Caco-2 (cell line): ENCODE data around the gene RIN3. TPM values are rescaled to one million over a fixed set of nuclear protein-coding genes. Genes with fewer than 3 reads are reported as not detected.

Experiments
- BruUV-seq: library from RNA; stranded (reverse); fragments of 400-500 nt; replicated peaks from 2 replicates; lab custom pipeline; 2021; lab: Mats Ljungman, UMichigan
- CTCF ChIA-PET: fragments of 300-600 bp; sonication (Branson Sonifier 250); formaldehyde crosslinking; loops from one replicate; lab custom pipeline; 2022; ENCODE audit warnings: antibody characterized with exemption; lab: Charles Lee
- POLR2A ChIA-PET: fragments of 300-600 bp; sonication (Branson Sonifier 250); formaldehyde crosslinking; loops from one replicate; lab custom pipeline; 2022; ENCODE audit warnings: antibody characterized with exemption; lab: Charles Lee
- DNase-seq, 2 experiments: peaks; one replicate each; pipeline versions ENCODE4 v3.0.0 to v3.0.0-alpha.2; 2020 to 2022
- H3K27me3 ChIP-seq: replicated peaks from 2 replicates; pipeline ENCODE4 v1.6.0; 2011; ENCODE audit warnings: low read length; ENCODE audit not compliant: control insufficient read depth, insufficient read depth
- H3K36me3 ChIP-seq: 2 replicates; pipeline ENCODE4 v1.5.1; 2011; ENCODE audit warnings: low read length; ENCODE audit not compliant: control insufficient read depth, insufficient read depth
- H3K4me1 ChIP-seq: fragments of 250-450 bp; sonication (Bioruptor Pico); 2 replicates; pipeline ENCODE4 v1.5.1; 2020; ENCODE audit warnings: mild to moderate bottlenecking
- H3K4me3 ChIP-seq: 2 replicates; pipeline ENCODE4 v1.5.1; 2011; ENCODE audit warnings: low read depth, mild to moderate bottlenecking, control low read depth, low read length
- H3K9me3 ChIP-seq: fragments of 250-450 bp; sonication (Bioruptor Pico); 2 replicates; pipeline ENCODE4 v1.5.1; 2020; ENCODE audit warnings: mild to moderate bottlenecking, moderate library complexity
- H3K27ac Mint-ChIP-seq: one replicate; pipeline ENCODE4 v1.8.0; 2022; ENCODE audit warnings: mixed read lengths; ENCODE audit not compliant: unreplicated experiment
- H3K27me3 Mint-ChIP-seq: one replicate; pipeline ENCODE4 v1.8.0; 2022; ENCODE audit warnings: mixed read lengths; ENCODE audit not compliant: insufficient read depth, unreplicated experiment
- H3K36me3 Mint-ChIP-seq: one replicate; pipeline ENCODE4 v1.8.0; 2022; ENCODE audit warnings: mild to moderate bottlenecking, mixed read lengths; ENCODE audit not compliant: insufficient read depth, unreplicated experiment
- H3K4me1 Mint-ChIP-seq: one replicate; pipeline ENCODE4 v1.8.0; 2022; ENCODE audit warnings: low read depth, mixed read lengths; ENCODE audit not compliant: unreplicated experiment
- H3K4me3 Mint-ChIP-seq: one replicate; pipeline ENCODE4 v1.8.0; 2022; ENCODE audit warnings: mild to moderate bottlenecking, moderate library complexity, mixed read lengths; ENCODE audit not compliant: unreplicated experiment
- H3K9me3 Mint-ChIP-seq: one replicate; pipeline ENCODE4 v1.8.0; 2022; ENCODE audit warnings: mixed read lengths; ENCODE audit not compliant: unreplicated experiment
- CTCF ChIP-seq, 2 experiments: fragments of 200-600 bp in 1 of 2; IDR thresholded peaks; 1 replicate in 1 of 2; 2 replicates in 1 of 2; pipeline versions ENCODE4 v1.5.1 to v1.8.0; 2011 to 2022; ENCODE audit warnings: antibody characterized with exemption in 1 of 2, control low read depth in 1 of 2, inconsistent platforms in 1 of 2, low read depth in 1 of 2, low read length in 1 of 2, mild to moderate bottlenecking in 1 of 2, moderate library complexity in 1 of 2; ENCODE audit not compliant: insufficient read depth in 1 of 2, severe bottlenecking in 1 of 2, unreplicated experiment in 1 of 2
- intact Hi-C: fragments of 100-400 bp; cut with micrococcal nuclease; formaldehyde crosslinking; loops from one replicate; pipeline ENCODE4 v1.10.0; 2022; ENCODE audit not compliant: unreplicated experiment
- total RNA-seq: library from RNA; stranded (reverse); gene quantifications from 2 replicates; pipeline ENCODE4 v1.2.3, GENCODE V29; 2022

Gene RIN3
- total RNA-seq, 1 experiment from 2014 or later = 20.7 TPM

- POLR2A ChIA-PET = no interaction called here
- TF ChIP-seq CTCF (IDR thresholded peaks at IDR 0.05; ENCODE audit: insufficient read depth in 1 of 2, low read depth in 1 of 2, low read length in 1 of 2, severe bottlenecking in 1 of 2, unreplicated experiment in 1 of 2) = no peak
- H3K4me1 Mint-ChIP-seq = no peaks in the 10 kb centered on the region
- BruUV-seq = no TSS peak
- H3K9me3 Mint-ChIP-seq = peaks cover 8% of the 10 kb centered on the region
- no peaks in the 10 kb centered on the region for H3K27me3 Mint-ChIP-seq
- intact Hi-C loops = no loop called here
- no peaks in the 10 kb centered on the region for H3K27me3 ChIP-seq
- no peak overlapping the region for H3K27ac Mint-ChIP-seq
- no peak overlapping the region for H3K4me3 Mint-ChIP-seq
- CTCF ChIA-PET = no interaction called here
- H3K9me3 ChIP-seq = peaks cover 4% of the 10 kb centered on the region; the same call in 1 of the 2 replicates
- H3K4me3 ChIP-seq = no peak overlapping the region
- H3K4me1 ChIP-seq = no peaks in the 10 kb centered on the region
- no peak for DNase-seq
- peaks cover 30% of the 10 kb centered on the region for H3K36me3 Mint-ChIP-seq
- H3K36me3 ChIP-seq = no peaks in the 10 kb centered on the region; the same call in 1 of the 2 replicates
Measured at GRCh38 chr14:92582706-92583452, 69.3 kb downstream of the RIN3 start.

- no peak overlapping the region for H3K4me3 Mint-ChIP-seq
Measured at GRCh38 chr14:92584220-92584619, 70.6 kb downstream of the RIN3 start.

GRCh38 chr14:92584816-92585215 is 71.2 kb downstream of the RIN3 start:
- no TSS peak for BruUV-seq

More at GRCh38 chr14:92584220-92584619, 70.6 kb downstream of the RIN3 start:
- H3K9me3 ChIP-seq = peaks cover 4% of the 10 kb centered on the region; the same call in 1 of the 2 replicates
- H3K4me3 ChIP-seq = no peak overlapping the region
- H3K36me3 ChIP-seq = no peaks in the 10 kb centered on the region; the same call in 1 of the 2 replicates
- no peak for DNase-seq
- ChIA-PET POLR2A (no interaction called here), CTCF (interaction anchor here (1.1 kb wide), 1 partner anchor 95 kb away, joined by 3 read pairs; no protein-coding TSS in a partner anchor)
- no peaks in the 10 kb centered on the region for H3K4me1 ChIP-seq
- Mint-ChIP-seq H3K27me3 (no peaks in the 10 kb centered on the region), H3K36me3 (peaks cover 27% of the 10 kb centered on the region), H3K4me1 (no peaks in the 10 kb centered on the region), H3K9me3 (peaks cover 8% of the 10 kb centered on the region), H3K27ac (no peak overlapping the region)
- no peak for TF ChIP-seq CTCF (IDR thresholded peaks at IDR 0.05; ENCODE audit: insufficient read depth in 1 of 2, low read depth in 1 of 2, low read length in 1 of 2, severe bottlenecking in 1 of 2, unreplicated experiment in 1 of 2)
- intact Hi-C loops = no loop called here
- no peaks in the 10 kb centered on the region for H3K27me3 ChIP-seq
- BruUV-seq = no TSS peak

More at GRCh38 chr14:92584816-92585215, 71.2 kb downstream of the RIN3 start:
- peaks cover 4% of the 10 kb centered on the region; the same call in 1 of the 2 replicates for H3K9me3 ChIP-seq
- peaks cover 8% of the 10 kb centered on the region for H3K9me3 Mint-ChIP-seq
- H3K36me3 ChIP-seq = no peaks in the 10 kb centered on the region; the same call in 1 of the 2 replicates
- no peak overlapping the region for H3K27ac Mint-ChIP-seq
- no peaks in the 10 kb centered on the region for H3K4me1 Mint-ChIP-seq
- H3K27me3 ChIP-seq = no peaks in the 10 kb centered on the region
- no peak overlapping the region for H3K4me3 ChIP-seq
- no peaks in the 10 kb centered on the region for H3K27me3 Mint-ChIP-seq
- H3K36me3 Mint-ChIP-seq = peaks cover 29% of the 10 kb centered on the region
- no peak overlapping the region for H3K4me3 Mint-ChIP-seq
- intact Hi-C loops = loop anchor here (5.0 kb wide), 1 partner anchor 197 kb away; no protein-coding TSS in a partner anchor
- ChIA-PET CTCF (interaction anchor here (1.1 kb wide), 1 partner anchor 95 kb away, joined by 3 read pairs; no protein-coding TSS in a partner anchor), POLR2A (no interaction called here)
- H3K4me1 ChIP-seq = no peaks in the 10 kb centered on the region
- no peak for TF ChIP-seq CTCF (IDR thresholded peaks at IDR 0.05; ENCODE audit: insufficient read depth in 1 of 2, low read depth in 1 of 2, low read length in 1 of 2, severe bottlenecking in 1 of 2, unreplicated experiment in 1 of 2)
- DNase-seq = no peak
